HG02678 (cell line): Measurements from ENCODE around the gene ANK2.

Experiments used
- ATAC-seq: cut with Tn5 transposase; IDR thresholded peaks from one replicate; pipeline ENCODE4 v1.9.1; 2021; ENCODE audit warnings: mild to moderate bottlenecking, moderate library complexity; ENCODE audit not compliant: unreplicated experiment

The ANK2 gene

GRCh38 chr4:113433116-113433515 is 383.7 kb downstream of the ANK2 start:
- ATAC-seq, result no peak
